PFSK-1 (cell line): ENCODE results near the gene BCL2.

Experiments
- FOXP2 ChIP-seq: optimal IDR thresholded peaks from 2 replicates; pipeline ENCODE3; 2011; ENCODE audit warnings: borderline replicate concordance, control low read depth, inconsistent platforms; ENCODE audit not compliant: insufficient read depth; ENCODE audit errors: extremely low read length, extremely low read depth
- POLR2AphosphoS5 ChIP-seq: IDR thresholded peaks from 2 replicates; pipeline ENCODE4 v1.6.1; 2012; ENCODE audit warnings: low read depth, mild to moderate bottlenecking, control low read depth, low read length, moderate library complexity
- SIN3A ChIP-seq: IDR thresholded peaks from 2 replicates; pipeline ENCODE4 v1.6.1; 2012; ENCODE audit warnings: mild to moderate bottlenecking, low read length, moderate library complexity, borderline replicate concordance; ENCODE audit not compliant: insufficient read depth
- TAF1 ChIP-seq: IDR thresholded peaks from 2 replicates; pipeline ENCODE4 v1.6.1; 2012; ENCODE audit warnings: low read length, control low read depth, borderline replicate concordance; ENCODE audit not compliant: insufficient read depth

GRCh38 chr18:63298400-63299365, 20.9 kb downstream of the BCL2 start:
- no peak for TF ChIP-seq FOXP2
- no peak for TF ChIP-seq TAF1
- TF ChIP-seq POLR2AphosphoS5 = no peak
- no peak for TF ChIP-seq SIN3A
